GM21529 (cell line): ENCODE measurements around the gene SMARCE1.

Source experiments
- ATAC-seq: cut with Tn5 transposase; IDR thresholded peaks from one replicate; pipeline ENCODE4 v1.9.1; 2021; ENCODE audit not compliant: unreplicated experiment

SMARCE1 gene

GRCh38 chr17:40646791-40647623, 611 bp downstream of the SMARCE1 start:
- peak; percentile 40 for ATAC-seq

DNA sequence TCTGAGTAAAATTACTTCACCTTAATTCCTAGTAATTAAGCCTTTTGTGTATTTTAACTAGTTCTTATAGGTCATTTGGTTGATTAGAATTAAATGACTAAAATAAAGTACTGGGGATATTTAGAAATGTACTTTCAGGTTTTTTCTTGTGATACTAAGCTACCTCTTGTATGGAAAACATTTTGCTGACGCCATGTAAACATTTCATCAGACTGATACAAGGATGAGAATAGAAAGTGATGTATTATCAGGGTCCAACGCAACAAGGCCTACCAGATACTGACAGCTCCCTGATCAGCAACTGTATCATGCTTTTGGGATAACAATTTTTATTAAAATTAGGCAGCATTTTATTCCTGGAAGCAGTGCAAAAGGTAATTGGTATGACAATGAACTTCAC, 1.7 kb downstream of the SMARCE1 start:
- no peak for ATAC-seq

GRCh38 chr17:40645291-40645690, 2.3 kb downstream of the SMARCE1 start:
- ATAC-seq, result no peak

- no peak for ATAC-seq
Observed at GRCh38 chr17:40637931-40638330, 9.7 kb downstream of the SMARCE1 start.

GRCh38 chr17:40633871-40634270, 13.7 kb downstream of the SMARCE1 start:
- no peak for ATAC-seq

- ATAC-seq, result no peak
Observed at GRCh38 chr17:40632216-40632615, 15.4 kb downstream of the SMARCE1 start.

DNA sequence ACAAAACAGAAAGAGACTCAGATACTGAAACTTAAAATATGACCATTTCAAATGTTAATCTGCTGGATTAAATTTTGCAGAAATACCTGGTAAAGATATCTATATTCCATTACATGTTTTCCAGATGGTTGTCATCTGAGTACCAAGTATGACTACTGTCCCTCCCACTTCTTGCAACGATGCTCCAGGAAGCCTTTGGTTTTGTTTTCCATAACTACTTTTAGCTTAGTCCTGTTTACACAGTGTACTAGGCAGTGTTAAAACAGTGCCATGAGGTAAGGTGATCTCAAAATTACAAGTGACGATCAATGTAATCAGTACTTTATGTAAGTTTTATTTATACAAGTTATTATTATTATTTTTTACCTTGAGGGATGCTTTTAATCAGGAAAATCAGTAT, 17.8 kb downstream of the SMARCE1 start:
- no peak for ATAC-seq

GRCh38 chr17:40625311-40625710, 22.3 kb downstream of the SMARCE1 start:
- no peak for ATAC-seq

DNA sequence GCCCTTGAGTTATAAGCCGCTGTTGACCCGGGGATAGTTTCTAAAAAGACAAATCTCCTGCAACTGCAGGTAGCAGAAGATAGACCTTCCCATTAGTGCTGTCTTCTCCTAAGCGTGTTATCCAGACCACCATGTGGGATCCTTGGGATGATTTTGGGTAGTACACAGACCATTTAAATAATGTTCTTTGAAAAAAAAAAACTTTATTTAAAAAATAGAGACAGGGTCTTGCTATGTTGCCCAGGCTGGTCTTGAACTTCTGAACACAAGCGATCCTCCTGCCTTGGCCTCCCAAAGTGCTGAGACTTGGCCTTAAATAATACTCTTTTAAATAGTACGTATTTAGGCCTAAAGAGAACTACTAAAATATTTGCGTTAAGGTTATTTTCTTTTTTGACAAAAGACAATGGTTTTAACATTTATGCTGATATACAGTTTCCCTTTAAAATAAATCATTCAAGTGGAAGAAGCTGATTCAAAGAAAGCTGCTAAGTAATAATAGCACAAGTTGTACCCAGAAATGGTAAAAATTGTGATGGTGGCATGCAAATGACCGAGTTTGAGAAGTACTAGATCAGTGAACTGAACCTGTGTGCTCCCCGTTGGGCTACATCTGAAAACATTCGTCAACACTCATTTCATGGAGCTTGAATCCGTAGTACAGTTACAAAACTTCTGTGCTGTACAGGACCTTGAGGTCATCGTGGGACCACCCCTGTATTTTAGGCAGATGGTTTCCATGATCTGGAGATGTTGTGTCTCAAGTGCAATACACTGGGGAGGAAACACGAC, 24.0 kb downstream of the SMARCE1 start:
- no peak for ATAC-seq

DNA sequence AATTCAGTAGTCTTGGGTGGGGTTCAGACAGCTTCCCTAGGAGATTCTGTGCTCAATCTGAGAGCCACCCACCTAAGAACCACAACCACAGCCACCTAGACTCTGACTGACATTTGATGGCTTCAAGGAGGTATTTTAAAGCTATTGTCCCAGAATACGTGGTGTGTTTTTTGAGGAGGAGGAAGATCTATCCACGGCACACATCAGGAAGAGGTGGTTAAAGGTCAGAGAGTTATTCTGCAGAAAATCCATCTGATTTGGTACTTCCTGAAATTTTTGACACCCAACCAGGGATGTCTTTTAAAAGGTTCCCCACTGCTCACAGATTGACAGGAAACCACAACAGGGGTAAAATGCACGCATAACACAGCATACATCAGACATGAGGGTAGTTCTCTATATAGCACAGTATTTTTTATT, 25.1 kb downstream of the SMARCE1 start:
- no peak for ATAC-seq

DNA sequence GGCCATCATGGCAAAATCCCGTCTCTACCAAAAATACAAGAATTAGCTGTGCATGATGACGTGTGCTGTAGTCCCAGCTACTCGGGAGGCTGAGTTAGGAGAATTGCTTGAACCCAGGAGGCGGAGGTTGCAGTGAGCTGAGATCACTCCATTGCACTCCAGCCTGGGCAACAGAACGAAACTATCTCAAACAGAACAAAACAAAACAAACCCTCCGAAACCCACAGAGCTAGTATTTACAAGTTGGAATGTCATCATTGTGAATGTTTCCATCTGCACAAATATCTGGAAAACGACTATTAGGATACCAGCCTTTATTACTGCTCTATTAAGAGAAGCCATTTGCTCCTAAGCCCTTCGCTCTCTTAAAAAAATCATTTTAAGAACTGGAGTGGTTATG, 26.0 kb downstream of the SMARCE1 start:
- ATAC-seq, result no peak

- ATAC-seq, result no peak
Observed at GRCh38 chr17:40621019-40621418, 26.6 kb downstream of the SMARCE1 start.

- ATAC-seq, result no peak
Observed at GRCh38 chr17:40618754-40619625, 28.6 kb downstream of the SMARCE1 start.

DNA sequence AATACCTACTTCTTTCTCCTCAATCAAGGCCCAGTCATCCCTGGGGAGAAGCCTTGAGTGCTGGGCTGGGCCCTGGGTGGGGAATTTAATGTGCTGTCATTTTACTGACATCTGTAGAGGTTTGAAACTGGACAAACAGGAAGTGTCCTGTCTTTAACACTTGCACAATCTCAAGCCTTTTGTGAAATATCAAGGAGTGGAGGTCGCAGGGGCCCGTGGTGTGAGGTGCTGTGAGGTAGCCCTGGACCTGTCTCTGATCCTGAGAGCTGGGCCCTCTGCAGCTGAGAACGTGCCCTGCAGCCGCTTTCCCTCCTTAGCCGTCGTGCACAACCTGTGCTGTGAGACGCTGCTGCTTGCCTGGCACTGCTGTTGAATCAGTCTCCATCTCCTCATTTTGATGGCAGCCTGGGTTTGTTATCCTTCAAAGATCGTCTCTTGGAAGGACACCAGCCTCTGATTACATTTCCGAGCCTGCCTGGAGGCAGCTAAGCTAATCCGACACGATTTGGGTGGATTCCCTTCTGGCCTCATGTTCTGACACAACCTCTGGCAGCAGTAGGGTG, 29.9 kb downstream of the SMARCE1 start:
- ATAC-seq, result no peak

- ATAC-seq, result no peak
Observed at GRCh38 chr17:40616592-40616991, 31.0 kb downstream of the SMARCE1 start.

GRCh38 chr17:40615841-40616476, 31.7 kb downstream of the SMARCE1 start:
- no peak for ATAC-seq

DNA sequence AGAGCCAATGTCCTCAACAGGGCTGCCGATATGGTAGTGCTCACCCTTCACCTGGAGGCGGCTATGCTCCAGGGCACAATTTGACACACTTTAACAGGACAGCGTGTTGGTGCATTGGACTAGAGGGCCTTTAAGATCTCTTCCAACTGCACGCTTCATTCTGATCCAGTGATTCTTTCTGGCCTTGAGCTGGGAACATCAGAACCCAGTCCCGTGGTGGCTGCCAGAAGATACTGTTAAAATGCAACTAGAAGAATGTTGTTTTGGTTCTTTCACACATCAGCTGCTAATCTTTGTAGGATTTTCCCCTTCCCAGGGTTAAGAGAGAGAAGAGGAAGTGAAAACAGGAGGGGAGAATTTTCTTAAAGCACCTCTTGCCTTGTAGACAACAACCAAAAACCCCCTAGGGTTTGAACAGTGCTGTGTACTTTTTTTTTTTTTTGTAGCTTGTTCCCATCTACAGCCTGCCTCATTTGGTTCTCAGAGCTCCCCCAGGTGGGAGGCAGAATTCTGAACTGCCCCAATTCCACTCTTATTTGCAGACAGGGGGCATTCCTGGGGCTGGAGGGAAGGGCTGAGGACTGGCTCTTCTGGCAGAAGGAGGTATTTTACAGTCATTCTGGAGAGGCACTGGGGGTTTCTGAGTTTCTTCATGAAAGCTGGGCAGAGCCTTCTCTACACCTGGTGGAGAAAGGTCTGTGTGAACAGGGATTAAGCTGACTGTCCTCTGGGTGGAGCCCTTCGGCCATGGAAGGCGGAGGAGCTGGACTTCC, 32.4 kb downstream of the SMARCE1 start:
- peak; percentile 57 for ATAC-seq

GRCh38 chr17:40614431-40615067, 33.1 kb downstream of the SMARCE1 start:
- peak; percentile 4 for ATAC-seq

GRCh38 chr17:40613467-40614154, 34.0 kb downstream of the SMARCE1 start:
- no peak for ATAC-seq
